Peyer's patch (tissue), 4 donors: ENCODE results near the gene RPS4Y1. TPM values are rescaled to one million over a fixed set of nuclear protein-coding genes. Genes with fewer than 3 reads are reported as not detected.

Source experiments
- DNase-seq, 3 donors: peaks; one replicate each; pipeline ENCODE4 v3.0.0-alpha.2; 2017 to 2019
- H3K27ac ChIP-seq, 4 donors: fragments of 200-600 bp; sonication (generic); one replicate each; pipeline ENCODE4 v1.5.1; 2016 to 2019
- H3K27me3 ChIP-seq, 2 donors: fragments of 200-600 bp; sonication (generic); one replicate each; pipeline ENCODE4 v1.5.1; 2019
- H3K36me3 ChIP-seq, 3 donors: fragments of 200-600 bp; sonication (generic); one replicate each; pipeline ENCODE4 v1.5.1; 2016 to 2019
- H3K4me1 ChIP-seq, 4 donors: fragments of 200-600 bp; sonication (generic); one replicate each; pipeline ENCODE4 v1.5.1; 2016 to 2019
- H3K4me3 ChIP-seq, 4 donors: fragments of 200-600 bp; sonication (generic); 1 replicate in 3 of 4; 2 replicates in 1 of 4; pipeline ENCODE4 v1.5.1; 2016 to 2019; ENCODE audit warnings: mild to moderate bottlenecking in 1 of 4
- H3K9me3 ChIP-seq, 4 donors: fragments of 200-600 bp; sonication (generic); one replicate each; pipeline ENCODE4 v1.5.1; 2016 to 2019; ENCODE audit warnings: mild to moderate bottlenecking in 1 of 4
- POLR2A ChIP-seq, 2 donors: fragments of 450-650 bp; IDR thresholded peaks; one replicate each; pipeline ENCODE4 v1.5.1; 2017; ENCODE audit warnings: antibody characterized with exemption in 2 of 2, mild to moderate bottlenecking in 2 of 2, moderate library complexity in 2 of 2
- total RNA-seq, 4 donors: library from RNA; depleted of rRNA; stranded (reverse); fragments of >200 nt; gene quantifications; one replicate each; pipeline ENCODE4 v1.1.0, GENCODE V29; 2016
- TF ChIP-seq, protein P1 (sequence below), 6 experiments: fragments of 450-650 bp in 4 of 6; fragments of 200-600 bp in 2 of 6; sonication (generic) in 1 of 6; IDR thresholded peaks; one replicate each; pipeline ENCODE4 v1.5.1; 2017 to 2019; ENCODE audit warnings: antibody characterized with exemption in 6 of 6, mild to moderate bottlenecking in 3 of 6, moderate library complexity in 1 of 6

The RPS4Y1 gene
- total RNA-seq, 4 donors from 2014 or later: 95.1 to 117 TPM; not detected in 2

GRCh38 chrY:2883561-2883960 is 42.2 kb downstream of the RPS4Y1 start:
- H3K36me3 ChIP-seq: no peaks in the 10 kb centered on the region
- H3K4me1 ChIP-seq: no peaks in the 10 kb centered on the region
- TF ChIP-seq, protein P1, sequence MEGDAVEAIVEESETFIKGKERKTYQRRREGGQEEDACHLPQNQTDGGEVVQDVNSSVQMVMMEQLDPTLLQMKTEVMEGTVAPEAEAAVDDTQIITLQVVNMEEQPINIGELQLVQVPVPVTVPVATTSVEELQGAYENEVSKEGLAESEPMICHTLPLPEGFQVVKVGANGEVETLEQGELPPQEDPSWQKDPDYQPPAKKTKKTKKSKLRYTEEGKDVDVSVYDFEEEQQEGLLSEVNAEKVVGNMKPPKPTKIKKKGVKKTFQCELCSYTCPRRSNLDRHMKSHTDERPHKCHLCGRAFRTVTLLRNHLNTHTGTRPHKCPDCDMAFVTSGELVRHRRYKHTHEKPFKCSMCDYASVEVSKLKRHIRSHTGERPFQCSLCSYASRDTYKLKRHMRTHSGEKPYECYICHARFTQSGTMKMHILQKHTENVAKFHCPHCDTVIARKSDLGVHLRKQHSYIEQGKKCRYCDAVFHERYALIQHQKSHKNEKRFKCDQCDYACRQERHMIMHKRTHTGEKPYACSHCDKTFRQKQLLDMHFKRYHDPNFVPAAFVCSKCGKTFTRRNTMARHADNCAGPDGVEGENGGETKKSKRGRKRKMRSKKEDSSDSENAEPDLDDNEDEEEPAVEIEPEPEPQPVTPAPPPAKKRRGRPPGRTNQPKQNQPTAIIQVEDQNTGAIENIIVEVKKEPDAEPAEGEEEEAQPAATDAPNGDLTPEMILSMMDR (IDR thresholded peaks at IDR 0.05): no peak
- TF ChIP-seq POLR2A (IDR thresholded peaks at IDR 0.05): no peak
- no peak overlapping the region for H3K27ac ChIP-seq
- no peak overlapping the region for H3K4me3 ChIP-seq
- H3K27me3 ChIP-seq: no peaks in the 10 kb centered on the region
- DNase-seq: no peak
- H3K9me3 ChIP-seq: no peaks in the 10 kb centered on the region

- DNase-seq: no peak
- no peaks in the 10 kb centered on the region for H3K27me3 ChIP-seq
- no peak overlapping the region for H3K27ac ChIP-seq
- no peaks in the 10 kb centered on the region for H3K9me3 ChIP-seq
- H3K4me3 ChIP-seq: no peak overlapping the region
- no peaks in the 10 kb centered on the region for H3K36me3 ChIP-seq
- TF ChIP-seq, protein P1 (IDR thresholded peaks at IDR 0.05): no peak
- TF ChIP-seq POLR2A (IDR thresholded peaks at IDR 0.05): no peak
- H3K4me1 ChIP-seq: no peaks in the 10 kb centered on the region
These were observed 44.5 kb downstream of the RPS4Y1 start for GRCh38 chrY:2885880-2886279.

DNA sequence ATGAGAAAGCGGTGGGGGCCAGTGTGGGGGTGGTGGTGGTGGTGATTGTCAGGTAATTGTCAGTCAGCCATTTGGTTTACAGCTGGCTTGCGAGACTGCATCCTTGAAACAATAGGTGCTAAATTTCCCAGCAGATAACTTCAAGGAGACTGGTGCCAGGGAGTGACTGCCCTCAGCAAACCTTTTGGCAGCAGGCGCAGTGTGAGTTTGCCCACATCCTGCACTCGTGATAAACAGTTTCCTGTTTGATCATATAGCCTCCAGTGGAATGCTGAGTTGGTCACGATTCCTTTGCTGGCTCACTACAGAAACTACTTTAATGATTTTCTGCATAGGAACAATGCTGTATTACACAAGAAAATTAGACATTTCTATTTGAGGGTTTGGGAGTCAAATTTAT is 46.0 kb downstream of the RPS4Y1 start:
- TF ChIP-seq, protein P1 (IDR thresholded peaks at IDR 0.05): no peak
- TF ChIP-seq POLR2A (IDR thresholded peaks at IDR 0.05): no peak
- DNase-seq: no peak
- Histone ChIP-seq H3K27me3 (no peaks in the 10 kb centered on the region), H3K9me3 (no peaks in the 10 kb centered on the region), H3K36me3 (no peaks in the 10 kb centered on the region), H3K27ac (no peak overlapping the region), H3K4me3 (no peak overlapping the region), H3K4me1 (no peaks in the 10 kb centered on the region)

- Histone ChIP-seq H3K27ac (no peak overlapping the region), H3K4me3 (no peak overlapping the region), H3K4me1 (no peaks in the 10 kb centered on the region), H3K36me3 (no peaks in the 10 kb centered on the region), H3K27me3 (no peaks in the 10 kb centered on the region), H3K9me3 (no peaks in the 10 kb centered on the region)
- no peak for TF ChIP-seq POLR2A (IDR thresholded peaks at IDR 0.05)
- TF ChIP-seq, protein P1 (IDR thresholded peaks at IDR 0.05): no peak
- no peak for DNase-seq
These were observed 46.6 kb downstream of the RPS4Y1 start for GRCh38 chrY:2887955-2888354.

- no peak for TF ChIP-seq POLR2A (IDR thresholded peaks at IDR 0.05)
- TF ChIP-seq, protein P1 (IDR thresholded peaks at IDR 0.05): no peak
- no peak overlapping the region for H3K4me3 ChIP-seq
- H3K27ac ChIP-seq: no peak overlapping the region
- H3K36me3 ChIP-seq: no peaks in the 10 kb centered on the region
- H3K27me3 ChIP-seq: no peaks in the 10 kb centered on the region
- no peak for DNase-seq
- no peaks in the 10 kb centered on the region for H3K9me3 ChIP-seq
- no peaks in the 10 kb centered on the region for H3K4me1 ChIP-seq
These were observed 52.1 kb downstream of the RPS4Y1 start for GRCh38 chrY:2893471-2893870.

DNA sequence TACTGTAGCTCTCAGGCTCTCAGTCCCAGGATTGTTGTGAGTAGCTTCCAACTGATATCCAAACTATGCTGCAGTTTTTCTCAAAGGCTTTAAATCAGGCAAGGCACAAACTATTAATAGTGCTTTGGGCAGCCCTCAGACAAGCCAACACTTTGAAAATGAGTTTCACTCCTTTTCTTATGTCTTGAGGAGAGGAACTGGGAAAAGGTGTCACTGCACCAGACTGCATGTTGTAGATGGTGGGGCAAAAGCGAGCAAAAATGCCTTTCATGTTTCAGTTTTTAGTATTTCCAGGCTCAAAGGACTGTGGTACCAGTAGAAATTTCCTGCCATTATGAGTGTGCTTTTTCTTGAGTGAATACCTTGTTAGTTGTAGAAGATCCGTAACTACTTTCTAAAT is 54.6 kb downstream of the RPS4Y1 start:
- H3K4me1 ChIP-seq: no peaks in the 10 kb centered on the region
- no peak for TF ChIP-seq POLR2A (IDR thresholded peaks at IDR 0.05)
- TF ChIP-seq, protein P1 (IDR thresholded peaks at IDR 0.05): no peak
- H3K27me3 ChIP-seq: no peaks in the 10 kb centered on the region
- no peak overlapping the region for H3K4me3 ChIP-seq
- no peaks in the 10 kb centered on the region for H3K36me3 ChIP-seq
- no peaks in the 10 kb centered on the region for H3K9me3 ChIP-seq
- DNase-seq: no peak
- H3K27ac ChIP-seq: no peak overlapping the region
